GM18951 (cell line): Measurements from ENCODE around the gene ANKRD13A.
"Not testable (repeated sequence)": the region's sequence is repeated elsewhere in the genome, so short reads cannot be mapped to it uniquely, and the experiment has no call there.

Experiments used
- POLR2A ChIP-seq: IDR thresholded peaks from 4 replicates; pipeline ENCODE4 v1.6.1; 2011; ENCODE audit warnings: mild to moderate bottlenecking; ENCODE audit not compliant: insufficient read length, insufficient read depth; ENCODE audit errors: extremely low read depth
- in situ Hi-C: fragments of 300-500 bp; cut with MboI; formaldehyde crosslinking; loops from one replicate; pipeline ENCODE4 v1.12.0; 2022; ENCODE audit warnings: low sequenced_read_pairs, mixed read lengths, inconsistent platforms; ENCODE audit not compliant: unreplicated experiment

The ANKRD13A gene

GRCh38 chr12:109963743-109964429, 35.3 kb upstream of the ANKRD13A start:
- TF ChIP-seq POLR2A, result no peak

GRCh38 chr12:109966546-109966945, 32.7 kb upstream of the ANKRD13A start:
- in situ Hi-C loops, result no loop called here
- no peak for TF ChIP-seq POLR2A

More at GRCh38 chr12:109963743-109964429, 35.3 kb upstream of the ANKRD13A start:
- in situ Hi-C loops, result no loop called here

GRCh38 chr12:109967383-109968031, 31.7 kb upstream of the ANKRD13A start:
- in situ Hi-C loops, result no loop called here
- no peak for TF ChIP-seq POLR2A

GRCh38 chr12:109968032-109968420, 31.2 kb upstream of the ANKRD13A start:
- no peak for TF ChIP-seq POLR2A
- in situ Hi-C loops, result no loop called here

GRCh38 chr12:109968801-109969200, 30.4 kb upstream of the ANKRD13A start:
- no peak for TF ChIP-seq POLR2A
- in situ Hi-C loops, result no loop called here

GRCh38 chr12:109972821-109973220, 26.4 kb upstream of the ANKRD13A start:
- in situ Hi-C loops, result no loop called here
- TF ChIP-seq POLR2A, result no peak

GRCh38 chr12:109981311-109981710, 17.9 kb upstream of the ANKRD13A start:
- no peak for TF ChIP-seq POLR2A
- in situ Hi-C loops, result no loop called here

GRCh38 chr12:109982210-109982609, 17.0 kb upstream of the ANKRD13A start:
- no peak for TF ChIP-seq POLR2A
- in situ Hi-C loops, result no loop called here

GRCh38 chr12:109983432-109984142, 15.6 kb upstream of the ANKRD13A start:
- no peak for TF ChIP-seq POLR2A
- in situ Hi-C loops, result no loop called here

GRCh38 chr12:109986236-109986635, 13.0 kb upstream of the ANKRD13A start:
- in situ Hi-C loops, result not testable (repeated sequence)

- in situ Hi-C loops, result no loop called here
These were observed 11.6 kb upstream of the ANKRD13A start for GRCh38 chr12:109987615-109988014.

GRCh38 chr12:109988274-109988673, 11.0 kb upstream of the ANKRD13A start:
- in situ Hi-C loops, result no loop called here
- TF ChIP-seq POLR2A, result no peak

More at GRCh38 chr12:109987615-109988014, 11.6 kb upstream of the ANKRD13A start:
- no peak for TF ChIP-seq POLR2A

GRCh38 chr12:109988903-109989302, 10.3 kb upstream of the ANKRD13A start:
- TF ChIP-seq POLR2A, result no peak
- in situ Hi-C loops, result no loop called here

- in situ Hi-C loops, result no loop called here
- TF ChIP-seq POLR2A, result no peak
These were observed 9.8 kb upstream of the ANKRD13A start for GRCh38 chr12:109989380-109989779.
